H1 (cell line): ENCODE data around the gene RIN2. TPM values are rescaled to one million over a fixed set of nuclear protein-coding genes. Genes with fewer than 3 reads are reported as not detected.

ENCODE experiments used
- ATF3 ChIP-seq: IDR thresholded peaks from 2 replicates; pipeline ENCODE4 v1.6.1; 2011; ENCODE audit warnings: low read depth, mild to moderate bottlenecking, low read length; ENCODE audit not compliant: insufficient read depth
- CEBPB ChIP-seq: IDR thresholded peaks from 2 replicates; pipeline ENCODE4 v1.6.1; 2012; ENCODE audit warnings: low read depth, low read length
- CREB1 ChIP-seq: IDR thresholded peaks from 2 replicates; pipeline ENCODE4 v1.6.1; 2012; ENCODE audit warnings: inconsistent platforms
- CTCF ChIP-seq, 3 experiments: IDR thresholded peaks; 1 replicate in 2 of 3; 2 replicates in 1 of 3; pipeline versions ENCODE4 v1.5.1 to v1.6.1; 2011; ENCODE audit warnings: low read length in 3 of 3, mild to moderate bottlenecking in 3 of 3, inconsistent platforms in 2 of 3, low read depth in 1 of 3, moderate library complexity in 1 of 3; ENCODE audit not compliant: insufficient read depth in 1 of 3; ENCODE audit errors: control extremely low read depth in 1 of 3
- FOSL1 ChIP-seq: IDR thresholded peaks from 2 replicates; pipeline ENCODE4 v1.6.1; 2011; ENCODE audit warnings: mild to moderate bottlenecking, low read depth, low read length, moderate library complexity; ENCODE audit not compliant: insufficient read depth
- KDM4A ChIP-seq: IDR thresholded peaks from one replicate; pipeline ENCODE4 v1.7.1; 2012; ENCODE audit warnings: low read depth, mild to moderate bottlenecking, moderate library complexity, low read length, inconsistent platforms; ENCODE audit not compliant: severe bottlenecking
- MAX ChIP-seq: IDR thresholded peaks from 2 replicates; pipeline ENCODE4 v1.6.1; 2012; ENCODE audit warnings: inconsistent platforms
- PHF8 ChIP-seq: fragments of 200-600 bp; sonication (generic); conservative IDR thresholded peaks from 2 replicates; pipeline ENCODE4 v1.7.1; 2012; ENCODE audit warnings: low read depth, mild to moderate bottlenecking, inconsistent platforms, low read length, moderate library complexity
- POLR2AphosphoS5 ChIP-seq: IDR thresholded peaks from 2 replicates; pipeline ENCODE4 v1.6.1; 2011; ENCODE audit warnings: low read depth, low read length
- RNF2 ChIP-seq: fragments of 200-900, 300-1000 bp; sonication (generic); IDR thresholded peaks from 2 replicates; pipeline ENCODE4 v1.7.1; 2016; ENCODE audit warnings: borderline replicate concordance, low read depth, mild to moderate bottlenecking, antibody characterized with exemption, low read length; ENCODE audit not compliant: poor library complexity, severe bottlenecking; ENCODE audit errors: missing control alignments
- SIRT6 ChIP-seq: IDR thresholded peaks from one replicate; pipeline ENCODE4 v1.7.1; 2012; ENCODE audit warnings: low read length, inconsistent platforms
- SP2 ChIP-seq: IDR thresholded peaks from 2 replicates; pipeline ENCODE4 v1.6.1; 2012; ENCODE audit warnings: mild to moderate bottlenecking, low read length, inconsistent platforms
- TEAD4 ChIP-seq: IDR thresholded peaks from 2 replicates; pipeline ENCODE4 v1.6.1; 2012; ENCODE audit warnings: low read depth, low read length, inconsistent platforms, mixed read lengths
- ZNF274 ChIP-seq: IDR thresholded peaks from 2 replicates; pipeline ENCODE4 v1.7.0; 2012; ENCODE audit warnings: low read length, borderline replicate concordance; ENCODE audit errors: extremely low read depth
- polyA plus RNA-seq, 7 experiments: library from polyadenylated mRNA; depleted of rRNA in 3 of 7; stranded (reverse) in 5 of 7; unstranded in 2 of 7; fragments of >200 nt in 5 of 7; fragments of 200-250 nt in 2 of 7; gene quantifications; 1 replicate in 5 of 7; 2 replicates in 1 of 7; 4 replicates in 1 of 7; pipeline versions ENCODE4 v1.2.1 to v1.2.3, GENCODE V29; 2011 to 2013; ENCODE audit warnings: missing spikeins in 2 of 7, mixed read lengths in 2 of 7
- total RNA-seq: library from RNA; stranded (reverse); fragmentation: NEBNext Ultra II Directional; extraction: Animal tissue kit (Norgen Biotek cat#: 25700); gene quantifications from 2 replicates; pipeline ENCODE4 v1.2.1, GENCODE V29; 2021

RIN2 gene
- total and polyA plus RNA-seq, 2 of the 8 experiments (the other 6 are each of a cell fraction or from before 2014, with no cell fraction given): 0.20 to 1.3 TPM

- TF ChIP-seq ATF3 (no peak), KDM4A (peak; percentile 95), CREB1 (no peak), CEBPB (no peak), ZNF274 (no peak), RNF2 (no peak), MAX (no peak), SIRT6 (no peak), CTCF (IDR thresholded peaks at IDR 0.05; ENCODE audit: control extremely low read depth in 1 of 3, insufficient read depth in 1 of 3, low read depth in 1 of 3, low read length in 3 of 3) (no peak), TEAD4 (peak; percentile 34; the same call in 1 of the 2 replicates), SP2 (no peak), PHF8 (0 out of 2 replicates have a peak, but pooled peaks have one; percentile 12), FOSL1 (no peak), POLR2AphosphoS5 (no peak)
Measured at GRCh38 chr20:19758501-19759331, 658 bp downstream of the RIN2 start (continued).
